Measurements from ENCODE around the gene OASL.

GRCh38 chr12:120992989-120993388 is 46.1 kb downstream of the OASL start:
- TF ChIP-seq L3MBTL2 (conservative IDR thresholded peaks at IDR 0.05): no peak
- TF ChIP-seq SUZ12 (IDR thresholded peaks at IDR 0.05): no peak
- no peak for TF ChIP-seq ELF4 (IDR thresholded peaks at IDR 0.05)
- TF ChIP-seq SP1 (IDR thresholded peaks at IDR 0.05): no peak
- TF ChIP-seq PKNOX1 (IDR thresholded peaks at IDR 0.05): no peak
- no peak for TF ChIP-seq FOXK2 (IDR thresholded peaks at IDR 0.05)
- TF ChIP-seq ARNT (IDR thresholded peaks at IDR 0.05): no peak
- no peak for TF ChIP-seq CTBP1 (IDR thresholded peaks at IDR 0.05; ENCODE audit: borderline replicate concordance)

All from HEK293T (cell line).